PC-3 (cell line): Measurements from ENCODE around the gene PPP1R26. TPM values are rescaled to one million over a fixed set of nuclear protein-coding genes. Genes with fewer than 3 reads are reported as not detected.
A peak's percentile ranks its signal among the peaks of the same experiment; 100 is the strongest.

ENCODE experiments used
- ATAC-seq: fragments of 200-7000 bp; cut with Tn5 transposase; 2 replicates; pipeline ENCODE4 v1.9.1; 2020; ENCODE audit warnings: mild to moderate bottlenecking, moderate library complexity
- BruUV-seq: library from RNA; stranded (reverse); fragments of 400-500 nt; replicated peaks from 2 replicates; lab custom pipeline; 2021; lab: Mats Ljungman, UMichigan
- CTCF ChIA-PET: fragments of 300-600 bp; sonication (Branson Sonifier 250); formaldehyde crosslinking; loops from one replicate; lab custom pipeline; 2022; ENCODE audit warnings: antibody characterized with exemption; lab: Charles Lee
- POLR2A ChIA-PET: fragments of 300-600 bp; sonication (Branson Sonifier 250); formaldehyde crosslinking; loops from one replicate; lab custom pipeline; 2022; ENCODE audit warnings: antibody characterized with exemption; ENCODE audit not compliant: unreplicated experiment; lab: Charles Lee
- DNase-seq: peaks from one replicate; pipeline ENCODE4 v3.0.0-alpha.2; 2015
- H2AFZ ChIP-seq: fragments of 300-600 bp; sonication (generic); 2 replicates; pipeline ENCODE4 v1.6.0; 2016; ENCODE audit warnings: antibody characterized with exemption, low read length
- H3F3A ChIP-seq: fragments of 300-600 bp; sonication (generic); one replicate; pipeline ENCODE4 v1.6.0; 2017; ENCODE audit warnings: antibody characterized with exemption, low read length, control low read depth, mild to moderate bottlenecking; ENCODE audit not compliant: unreplicated experiment
- H3K27ac ChIP-seq: fragments of 300-600 bp; sonication (generic); 2 replicates; pipeline ENCODE4 v1.5.1; 2016; ENCODE audit warnings: mild to moderate bottlenecking, low read length
- H3K27me3 ChIP-seq: fragments of 300-600 bp; sonication (generic); 2 replicates; pipeline ENCODE4 v1.6.1; 2016; ENCODE audit warnings: low read length, mixed read lengths
- H3K36me3 ChIP-seq: fragments of 300-600 bp; sonication (generic); 2 replicates; pipeline ENCODE4 v1.6.1; 2016; ENCODE audit warnings: low read depth, mixed run types, low read length, mixed read lengths
- H3K4me1 ChIP-seq: fragments of 300-600 bp; sonication (generic); 2 replicates; pipeline ENCODE4 v1.5.1; 2016; ENCODE audit warnings: low read length; ENCODE audit not compliant: insufficient read depth
- H3K4me2 ChIP-seq: fragments of 300-600 bp; sonication (generic); 2 replicates; pipeline ENCODE4 v1.6.0; 2016; ENCODE audit warnings: low read length
- H3K4me3 ChIP-seq: fragments of 300-600 bp; sonication (generic); 2 replicates; pipeline ENCODE4 v1.5.1; 2016; ENCODE audit warnings: mild to moderate bottlenecking, low read length, mixed read lengths
- H3K79me2 ChIP-seq: fragments of 300-600 bp; sonication (generic); 2 replicates; pipeline ENCODE4 v1.6.1; 2017; ENCODE audit warnings: low read length, mixed read lengths
- H3K9ac ChIP-seq: fragments of 300-600 bp; sonication (generic); 2 replicates; pipeline ENCODE4 v1.6.0; 2016; ENCODE audit warnings: mild to moderate bottlenecking, low read length
- H3K9me2 ChIP-seq: fragments of 300-600 bp; sonication (generic); replicated peaks from 2 replicates; pipeline ENCODE4 v1.6.1; 2016; ENCODE audit warnings: mixed run types, low read length, mixed read lengths
- H3K9me3 ChIP-seq: fragments of 300-600 bp; sonication (generic); 2 replicates; pipeline ENCODE4 v1.6.1; 2016; ENCODE audit warnings: low read length, mixed read lengths
- H4K20me1 ChIP-seq: fragments of 300-600 bp; sonication (generic); 2 replicates; pipeline ENCODE4 v1.6.1; 2016; ENCODE audit warnings: low read length, mixed read lengths
- EZH2 ChIP-seq: fragments of 300-600 bp; sonication (generic); IDR thresholded peaks from one replicate; pipeline ENCODE4 v1.6.1; 2017; ENCODE audit warnings: antibody characterized with exemption, mild to moderate bottlenecking, low read length; ENCODE audit not compliant: unreplicated experiment
- EZH2phosphoT487 ChIP-seq: fragments of 300-600 bp; sonication (generic); IDR thresholded peaks from 2 replicates; pipeline ENCODE4 v1.6.1; 2018; ENCODE audit warnings: mild to moderate bottlenecking, antibody characterized with exemption, low read length, borderline replicate concordance
- intact Hi-C: fragments of 100-400 bp; cut with micrococcal nuclease; formaldehyde crosslinking; loops from 2 replicates; pipeline ENCODE4 v1.9.0; 2023
- total RNA-seq: library from RNA; depleted of rRNA; stranded (reverse); fragments of >200 nt; gene quantifications from 2 replicates; pipeline ENCODE4 v1.2.3, GENCODE V29; 2014
- TF ChIP-seq, protein P1 (sequence below): fragments of 300-600 bp; sonication (generic); conservative IDR thresholded peaks from 2 replicates; pipeline ENCODE4 v1.5.1; 2017; ENCODE audit warnings: antibody characterized with exemption, low read depth, mild to moderate bottlenecking, low read length

Gene PPP1R26
- total RNA-seq, 1 experiment from 2014 or later, result 22.6 TPM

GRCh38 chr9:135461936-135462335 lies 17.6 kb upstream of the PPP1R26 start:
- intact Hi-C loops, result no loop called here
- Histone ChIP-seq H3K4me2 (no peak overlapping the region), H3K27me3 (no peaks in the 10 kb centered on the region), H3K9me2 (no peaks in the 10 kb centered on the region), H3K4me1 (peaks cover 18% of the 10 kb centered on the region), H3K36me3 (no peaks in the 10 kb centered on the region), H2AFZ (no peak overlapping the region), H3K27ac (no peak overlapping the region), H3K9ac (no peak overlapping the region), H3K79me2 (no peaks in the 10 kb centered on the region), H3K9me3 (no peaks in the 10 kb centered on the region), H3K4me3 (no peak overlapping the region), H3F3A (no peaks in the 10 kb centered on the region), H4K20me1 (no peaks in the 10 kb centered on the region)
- no peak for ATAC-seq
- DNase-seq, result no peak
- TF ChIP-seq, protein P1, sequence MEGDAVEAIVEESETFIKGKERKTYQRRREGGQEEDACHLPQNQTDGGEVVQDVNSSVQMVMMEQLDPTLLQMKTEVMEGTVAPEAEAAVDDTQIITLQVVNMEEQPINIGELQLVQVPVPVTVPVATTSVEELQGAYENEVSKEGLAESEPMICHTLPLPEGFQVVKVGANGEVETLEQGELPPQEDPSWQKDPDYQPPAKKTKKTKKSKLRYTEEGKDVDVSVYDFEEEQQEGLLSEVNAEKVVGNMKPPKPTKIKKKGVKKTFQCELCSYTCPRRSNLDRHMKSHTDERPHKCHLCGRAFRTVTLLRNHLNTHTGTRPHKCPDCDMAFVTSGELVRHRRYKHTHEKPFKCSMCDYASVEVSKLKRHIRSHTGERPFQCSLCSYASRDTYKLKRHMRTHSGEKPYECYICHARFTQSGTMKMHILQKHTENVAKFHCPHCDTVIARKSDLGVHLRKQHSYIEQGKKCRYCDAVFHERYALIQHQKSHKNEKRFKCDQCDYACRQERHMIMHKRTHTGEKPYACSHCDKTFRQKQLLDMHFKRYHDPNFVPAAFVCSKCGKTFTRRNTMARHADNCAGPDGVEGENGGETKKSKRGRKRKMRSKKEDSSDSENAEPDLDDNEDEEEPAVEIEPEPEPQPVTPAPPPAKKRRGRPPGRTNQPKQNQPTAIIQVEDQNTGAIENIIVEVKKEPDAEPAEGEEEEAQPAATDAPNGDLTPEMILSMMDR, result no peak
- TF ChIP-seq EZH2phosphoT487 (no peak), EZH2 (no peak)
- CTCF ChIA-PET, result no interaction called here
- BruUV-seq, result no TSS peak
- POLR2A ChIA-PET, result no interaction called here

- ATAC-seq (peak; percentile 98), DNase-seq (peak; percentile 75)
- H3K9me3 ChIP-seq, result no peaks in the 10 kb centered on the region
- no peaks in the 10 kb centered on the region for H3K9me2 ChIP-seq
- H2AFZ ChIP-seq, result no peak overlapping the region
- H3K4me3 ChIP-seq, result no peak overlapping the region
- H3K27ac ChIP-seq, result peak overlapping the region; percentile 70
- H3F3A ChIP-seq, result no peaks in the 10 kb centered on the region
- H3K36me3 ChIP-seq, result no peaks in the 10 kb centered on the region
- H4K20me1 ChIP-seq, result no peaks in the 10 kb centered on the region
- POLR2A ChIA-PET, result interaction anchor here (0.6 kb wide), 1 partner anchor 1191 kb away, joined by 3 read pairs; no protein-coding TSS in a partner anchor
- intact Hi-C loops, result no loop called here
- H3K27me3 ChIP-seq, result no peaks in the 10 kb centered on the region
- no peak overlapping the region for H3K9ac ChIP-seq
- no TSS peak for BruUV-seq
- H3K4me1 ChIP-seq, result peaks cover 19% of the 10 kb centered on the region
- no peaks in the 10 kb centered on the region for H3K79me2 ChIP-seq
- H3K4me2 ChIP-seq, result peak overlapping the region; percentile 58
- TF ChIP-seq EZH2phosphoT487 (no peak), EZH2 (no peak)
- TF ChIP-seq, protein P1, result no peak
- CTCF ChIA-PET, result interaction anchor here (0.6 to 0.8 kb wide), 2 partner anchors 50 to 1300 kb away, joined by 3 read pairs; no protein-coding TSS in a partner anchor
Observed at GRCh38 chr9:135463140-135463539, 16.4 kb upstream of the PPP1R26 start.

DNA sequence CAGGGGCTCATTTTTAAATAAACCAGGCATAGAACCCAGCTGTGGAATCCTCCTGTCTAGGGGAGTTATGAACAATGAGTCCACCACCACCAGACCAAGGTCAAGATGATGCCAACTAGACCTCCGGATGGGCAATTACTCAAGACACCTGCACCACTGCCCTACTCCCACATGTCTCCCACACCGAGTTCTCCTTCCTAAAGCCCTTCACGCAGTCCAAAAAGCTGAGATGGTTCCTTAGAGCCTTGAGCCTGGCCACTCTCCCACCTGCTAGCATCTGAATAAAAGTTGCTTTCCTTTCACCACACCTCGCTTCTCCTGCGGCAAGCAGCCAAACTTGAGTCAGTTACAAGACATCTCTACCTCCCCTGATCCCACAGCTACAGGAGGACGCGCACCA lies 15.4 kb upstream of the PPP1R26 start:
- Histone ChIP-seq H3F3A (no peaks in the 10 kb centered on the region), H3K4me3 (no peak overlapping the region), H3K9ac (no peak overlapping the region), H3K79me2 (no peaks in the 10 kb centered on the region), H3K9me2 (no peaks in the 10 kb centered on the region), H3K4me1 (peaks cover 26% of the 10 kb centered on the region), H3K36me3 (no peaks in the 10 kb centered on the region), H3K4me2 (no peak overlapping the region), H2AFZ (no peak overlapping the region), H3K9me3 (no peaks in the 10 kb centered on the region), H3K27ac (no peak overlapping the region), H4K20me1 (no peaks in the 10 kb centered on the region), H3K27me3 (no peaks in the 10 kb centered on the region)
- DNase-seq (no peak), ATAC-seq (no peak)
- TF ChIP-seq, protein P1, result no peak
- TF ChIP-seq EZH2, result no peak
- no peak for TF ChIP-seq EZH2phosphoT487
- POLR2A ChIA-PET, result no interaction called here
- CTCF ChIA-PET, result no interaction called here
- BruUV-seq, result no TSS peak
- intact Hi-C loops, result no loop called here
